ENCODE measurements around the gene EPHA2.
A peak's percentile ranks its signal among the peaks of the same experiment; 100 is the strongest.
"Not testable (repeated sequence)": the region's sequence is repeated elsewhere in the genome, so short reads cannot be mapped to it uniquely, and the experiment has no call there.

The EPHA2 gene

GRCh38 chr1:16116625-16117024 is 39.2 kb downstream of the EPHA2 start:
- no peak overlapping the region for H3K27ac Mint-ChIP-seq

GRCh38 chr1:16116002-16116401 is 39.9 kb downstream of the EPHA2 start:
- ATAC-seq, result no peak
- Mint-ChIP-seq H3K9me3 (no peaks in the 10 kb centered on the region), H3K27ac (no peak overlapping the region), H3K4me1 (no peaks in the 10 kb centered on the region), H3K27me3 (peaks cover 12% of the 10 kb centered on the region), H3K4me3 (no peak overlapping the region)
- DNase-seq, result no peak

More at GRCh38 chr1:16116625-16117024, 39.2 kb downstream of the EPHA2 start:
- ATAC-seq (no peak), DNase-seq (no peak)
- Mint-ChIP-seq H3K27me3 (peaks cover 5% of the 10 kb centered on the region), H3K4me1 (no peaks in the 10 kb centered on the region), H3K9me3 (no peaks in the 10 kb centered on the region), H3K4me3 (no peak overlapping the region)

GRCh38 chr1:16115468-16115983 is 40.3 kb downstream of the EPHA2 start:
- no peak for ATAC-seq
- no peak overlapping the region for H3K4me3 Mint-ChIP-seq
- H3K9me3 Mint-ChIP-seq, result no peaks in the 10 kb centered on the region
- H3K27ac Mint-ChIP-seq, result peak overlapping the region in 1 of 2 donors; percentile 69
- peaks cover 12% of the 10 kb centered on the region for H3K27me3 Mint-ChIP-seq
- H3K4me1 Mint-ChIP-seq, result no peaks in the 10 kb centered on the region
- DNase-seq, result no peak

GRCh38 chr1:16114527-16115467 is 41.1 kb downstream of the EPHA2 start:
- Mint-ChIP-seq H3K4me1 (no peaks in the 10 kb centered on the region), H3K4me3 (no peak overlapping the region), H3K27me3 (peaks cover 12% of the 10 kb centered on the region), H3K27ac (peak overlapping the region in 1 of 2 donors; percentile 40), H3K9me3 (no peaks in the 10 kb centered on the region)
- no peak for DNase-seq
- no peak for ATAC-seq

GRCh38 chr1:16112596-16113555 is 43.0 kb downstream of the EPHA2 start:
- Mint-ChIP-seq H3K4me1 (no peaks in the 10 kb centered on the region), H3K27ac (peak overlapping the region in 1 of 2 donors; percentile 51), H3K4me3 (no peak overlapping the region), H3K9me3 (peaks cover 0 to 5% of the 10 kb centered on the region in 2 donors), H3K27me3 (peaks cover 12% of the 10 kb centered on the region)
- no peak for ATAC-seq
- DNase-seq, result no peak

- H3K27ac Mint-ChIP-seq, result peak overlapping the region; percentile 6 to 43
- H3K27me3 Mint-ChIP-seq, result peaks cover 12% of the 10 kb centered on the region
- no peaks in the 10 kb centered on the region for H3K4me1 Mint-ChIP-seq
- H3K4me3 Mint-ChIP-seq, result no peak overlapping the region
- ATAC-seq (no peak), DNase-seq (no peak)
- H3K9me3 Mint-ChIP-seq, result peaks cover 0 to 5% of the 10 kb centered on the region in 2 donors
Measured at GRCh38 chr1:16111771-16112595, 43.9 kb downstream of the EPHA2 start.

- DNase-seq, result no peak
- peaks cover 0 to 5% of the 10 kb centered on the region in 2 donors for H3K9me3 Mint-ChIP-seq
- peak overlapping the region in 1 of 2 donors; percentile 37 for H3K27ac Mint-ChIP-seq
- H3K4me1 Mint-ChIP-seq, result no peaks in the 10 kb centered on the region
- H3K27me3 Mint-ChIP-seq, result peaks cover 12% of the 10 kb centered on the region
- no peak overlapping the region for H3K4me3 Mint-ChIP-seq
- ATAC-seq, result no peak
Measured at GRCh38 chr1:16110884-16111283, 45.0 kb downstream of the EPHA2 start.

GRCh38 chr1:16110456-16110855 is 45.4 kb downstream of the EPHA2 start:
- DNase-seq (no peak), ATAC-seq (no peak)
- H3K4me3 Mint-ChIP-seq, result no peak overlapping the region
- peak overlapping the region in 1 of 2 donors; percentile 37 for H3K27ac Mint-ChIP-seq
- peaks cover 12% of the 10 kb centered on the region for H3K27me3 Mint-ChIP-seq
- peaks cover 0 to 5% of the 10 kb centered on the region in 2 donors for H3K9me3 Mint-ChIP-seq
- H3K4me1 Mint-ChIP-seq, result no peaks in the 10 kb centered on the region

GRCh38 chr1:16109571-16109970 is 46.3 kb downstream of the EPHA2 start:
- peaks cover 12% of the 10 kb centered on the region for H3K27me3 Mint-ChIP-seq
- peak overlapping the region in 1 of 2 donors; percentile 57 for H3K27ac Mint-ChIP-seq
- H3K9me3 Mint-ChIP-seq, result peaks cover 0 to 5% of the 10 kb centered on the region in 2 donors
- no peak overlapping the region for H3K4me3 Mint-ChIP-seq
- no peaks in the 10 kb centered on the region for H3K4me1 Mint-ChIP-seq
- DNase-seq, result no peak
- ATAC-seq, result no peak

- not testable (repeated sequence) for H3K9me3 Mint-ChIP-seq, H3K4me1 Mint-ChIP-seq, DNase-seq, H3K4me3 Mint-ChIP-seq, H3K27ac Mint-ChIP-seq, ATAC-seq
- peaks cover 11% of the 10 kb centered on the region for H3K27me3 Mint-ChIP-seq
Measured at GRCh38 chr1:16107039-16107438, 48.8 kb downstream of the EPHA2 start.

- Mint-ChIP-seq H3K27me3 (no peaks in the 10 kb centered on the region), H3K4me3 (no peak overlapping the region), H3K9me3 (no peaks in the 10 kb centered on the region), H3K27ac (no peak overlapping the region), H3K4me1 (no peaks in the 10 kb centered on the region)
- no peak for ATAC-seq
- DNase-seq, result no peak
Measured at GRCh38 chr1:16101623-16102022, 54.2 kb downstream of the EPHA2 start.

GRCh38 chr1:16099412-16099811 is 56.5 kb downstream of the EPHA2 start:
- peaks cover 10% of the 10 kb centered on the region for H3K27me3 Mint-ChIP-seq
- no peaks in the 10 kb centered on the region for H3K9me3 Mint-ChIP-seq
- H3K4me1 Mint-ChIP-seq, result no peaks in the 10 kb centered on the region
- ATAC-seq (no peak), DNase-seq (no peak)
- H3K27ac Mint-ChIP-seq, result no peak overlapping the region
- no peak overlapping the region for H3K4me3 Mint-ChIP-seq

- ATAC-seq, result no peak
- Mint-ChIP-seq H3K27me3 (peaks cover 10% of the 10 kb centered on the region), H3K9me3 (no peaks in the 10 kb centered on the region), H3K4me3 (no peak overlapping the region), H3K27ac (no peak overlapping the region), H3K4me1 (no peaks in the 10 kb centered on the region)
- no peak for DNase-seq
Measured at GRCh38 chr1:16095447-16095846, 60.4 kb downstream of the EPHA2 start.

- Mint-ChIP-seq H3K4me1 (no peaks in the 10 kb centered on the region), H3K27me3 (peaks cover 10% of the 10 kb centered on the region), H3K27ac (peak overlapping the region in 1 of 2 donors; percentile 83), H3K4me3 (no peak overlapping the region), H3K9me3 (no peaks in the 10 kb centered on the region)
- DNase-seq (no peak), ATAC-seq (no peak)
Measured at GRCh38 chr1:16094453-16095158, 61.3 kb downstream of the EPHA2 start.

Data from stimulated activated naive CD8-positive, alpha-beta T cell treated with anti-CD3 and anti-CD28 coated beads, Interleukin-15, amount 100 ng/mL, for 72 hours (primary cell).